SK-N-MC (cell line): Measurements from ENCODE around the gene SULT1C2.

Experiments
- DNase-seq: peaks from one replicate; pipeline ENCODE4 v3.0.0-alpha.2; 2011; ENCODE audit warnings: low read depth, low spot score
- H3K27ac ChIP-seq: fragments of 200-600 bp; sonication (generic); 2 replicates; pipeline ENCODE4 v1.5.1; 2016; ENCODE audit warnings: mixed run types
- H3K36me3 ChIP-seq: fragments of 200-600 bp; sonication (generic); 2 replicates; pipeline ENCODE4 v1.6.1; 2017; ENCODE audit warnings: antibody characterized with exemption, low read length, mixed read lengths; ENCODE audit not compliant: insufficient read depth
- H3K4me3 ChIP-seq: fragments of 200-600 bp; sonication (generic); 2 replicates; pipeline ENCODE4 v1.5.1; 2016
- H3K9ac ChIP-seq: fragments of 200-600 bp; sonication (generic); 2 replicates; pipeline ENCODE4 v1.8.0; 2017; ENCODE audit warnings: mixed run types, mixed read lengths; ENCODE audit not compliant: insufficient read length
- H3K9me3 ChIP-seq: fragments of 200-600 bp; sonication (generic); 2 replicates; pipeline ENCODE4 v1.6.1; 2017; ENCODE audit warnings: low read depth, mild to moderate bottlenecking, antibody characterized with exemption, low read length, moderate library complexity, mixed read lengths
- EZH2 ChIP-seq: fragments of 200-600 bp; sonication (generic); IDR thresholded peaks from one replicate; pipeline ENCODE4 v1.6.1; 2017; ENCODE audit warnings: antibody characterized with exemption
- FOXP2 ChIP-seq: optimal IDR thresholded peaks from 2 replicates; pipeline ENCODE3; 2011; ENCODE audit warnings: mild to moderate bottlenecking, moderate library complexity; ENCODE audit not compliant: insufficient read depth; ENCODE audit errors: extremely low read length, control extremely low read depth
- POLR2AphosphoS5 ChIP-seq: IDR thresholded peaks from 2 replicates; pipeline ENCODE4 v1.6.1; 2012; ENCODE audit warnings: mild to moderate bottlenecking, low read depth, low read length, borderline replicate concordance

SULT1C2 gene

GRCh38 chr2:108262036-108262435 lies 26.7 kb upstream of the SULT1C2 start:
- DNase-seq = no peak
- Histone ChIP-seq H3K9me3 (no peaks in the 10 kb centered on the region), H3K27ac (no peak overlapping the region), H3K36me3 (no peaks in the 10 kb centered on the region), H3K9ac (no peak overlapping the region), H3K4me3 (no peak overlapping the region)
- TF ChIP-seq FOXP2 (no peak), POLR2AphosphoS5 (no peak), EZH2 (no peak)

GRCh38 chr2:108263401-108263800 lies 25.3 kb upstream of the SULT1C2 start:
- Histone ChIP-seq H3K9ac (no peak overlapping the region), H3K36me3 (no peaks in the 10 kb centered on the region), H3K4me3 (no peak overlapping the region), H3K9me3 (no peaks in the 10 kb centered on the region), H3K27ac (no peak overlapping the region)
- no peak for DNase-seq
- TF ChIP-seq POLR2AphosphoS5 = no peak
- TF ChIP-seq FOXP2 = no peak
- TF ChIP-seq EZH2 = no peak

DNA sequence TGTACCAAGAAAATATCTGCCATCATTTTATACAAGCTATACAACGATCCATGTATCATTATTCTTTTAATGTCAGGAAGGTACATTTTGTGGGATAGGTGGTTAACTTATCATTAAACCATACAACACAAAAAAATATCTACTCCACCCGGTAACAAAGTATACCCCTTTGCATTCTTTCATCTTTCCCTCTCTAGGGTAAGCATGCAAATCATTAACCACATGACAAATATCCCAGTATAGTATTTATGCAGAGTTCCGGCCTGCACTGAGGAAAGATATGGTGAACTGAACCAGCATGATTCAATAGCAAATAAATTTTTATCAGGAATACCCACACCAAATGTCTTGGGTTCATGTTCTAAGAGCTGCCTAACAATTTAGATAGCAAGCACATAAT lies 22.5 kb upstream of the SULT1C2 start:
- Histone ChIP-seq H3K4me3 (no peak overlapping the region), H3K27ac (no peak overlapping the region), H3K36me3 (no peaks in the 10 kb centered on the region), H3K9ac (no peak overlapping the region), H3K9me3 (no peaks in the 10 kb centered on the region)
- TF ChIP-seq FOXP2 = no peak
- TF ChIP-seq POLR2AphosphoS5 = no peak
- no peak for TF ChIP-seq EZH2
- no peak for DNase-seq

DNA sequence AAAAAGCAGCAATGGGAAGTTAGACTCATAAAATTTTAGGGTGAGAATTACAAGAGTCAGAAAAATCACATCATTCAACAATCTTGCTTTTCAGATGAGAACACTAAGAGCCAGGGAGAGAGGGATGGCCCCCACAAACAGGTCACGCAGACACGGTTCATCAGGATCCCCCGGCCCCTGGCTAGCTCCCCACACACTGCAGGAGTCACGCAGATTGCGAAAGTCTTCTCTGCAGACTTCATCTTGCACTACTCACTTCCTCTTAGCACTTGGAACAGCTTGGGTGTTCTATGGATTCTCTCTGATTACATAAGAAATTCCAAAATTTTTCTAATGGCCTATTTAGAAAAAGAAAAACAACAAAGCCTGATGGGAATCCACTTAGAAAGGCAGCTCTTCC lies 21.6 kb upstream of the SULT1C2 start:
- no peak overlapping the region for H3K9ac ChIP-seq
- H3K4me3 ChIP-seq = no peak overlapping the region
- no peaks in the 10 kb centered on the region for H3K36me3 ChIP-seq
- no peak for TF ChIP-seq FOXP2
- TF ChIP-seq EZH2 = no peak
- TF ChIP-seq POLR2AphosphoS5 = no peak
- no peaks in the 10 kb centered on the region for H3K9me3 ChIP-seq
- H3K27ac ChIP-seq = no peak overlapping the region
- no peak for DNase-seq

- Histone ChIP-seq H3K36me3 (no peaks in the 10 kb centered on the region), H3K4me3 (no peak overlapping the region), H3K27ac (no peak overlapping the region), H3K9ac (no peak overlapping the region), H3K9me3 (no peaks in the 10 kb centered on the region)
- DNase-seq = no peak
- TF ChIP-seq FOXP2 (no peak), EZH2 (no peak), POLR2AphosphoS5 (no peak)
These were observed 20.7 kb upstream of the SULT1C2 start for GRCh38 chr2:108268001-108268400.

DNA sequence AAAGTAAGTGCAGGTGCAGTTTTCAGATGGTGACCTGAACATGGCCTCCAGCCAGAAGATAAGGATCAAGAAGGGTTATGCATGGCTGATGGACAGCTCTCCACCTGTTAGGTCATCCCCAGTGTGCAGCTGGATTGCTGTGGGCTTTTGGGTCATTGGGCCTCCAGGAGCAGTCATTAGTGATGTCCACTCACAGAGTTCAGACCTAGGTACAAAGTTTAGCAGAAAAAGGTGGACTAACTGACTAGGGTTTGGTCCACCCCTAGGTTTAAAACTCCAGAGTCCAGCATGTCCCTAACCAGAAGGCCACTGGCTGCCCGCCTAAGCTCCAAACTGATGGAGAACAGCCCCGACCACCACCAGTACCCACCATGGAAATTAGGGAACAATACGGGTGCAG lies 18.3 kb upstream of the SULT1C2 start:
- no peak for TF ChIP-seq EZH2
- no peak for TF ChIP-seq POLR2AphosphoS5
- no peak for TF ChIP-seq FOXP2
- H3K9me3 ChIP-seq = no peaks in the 10 kb centered on the region

DNA sequence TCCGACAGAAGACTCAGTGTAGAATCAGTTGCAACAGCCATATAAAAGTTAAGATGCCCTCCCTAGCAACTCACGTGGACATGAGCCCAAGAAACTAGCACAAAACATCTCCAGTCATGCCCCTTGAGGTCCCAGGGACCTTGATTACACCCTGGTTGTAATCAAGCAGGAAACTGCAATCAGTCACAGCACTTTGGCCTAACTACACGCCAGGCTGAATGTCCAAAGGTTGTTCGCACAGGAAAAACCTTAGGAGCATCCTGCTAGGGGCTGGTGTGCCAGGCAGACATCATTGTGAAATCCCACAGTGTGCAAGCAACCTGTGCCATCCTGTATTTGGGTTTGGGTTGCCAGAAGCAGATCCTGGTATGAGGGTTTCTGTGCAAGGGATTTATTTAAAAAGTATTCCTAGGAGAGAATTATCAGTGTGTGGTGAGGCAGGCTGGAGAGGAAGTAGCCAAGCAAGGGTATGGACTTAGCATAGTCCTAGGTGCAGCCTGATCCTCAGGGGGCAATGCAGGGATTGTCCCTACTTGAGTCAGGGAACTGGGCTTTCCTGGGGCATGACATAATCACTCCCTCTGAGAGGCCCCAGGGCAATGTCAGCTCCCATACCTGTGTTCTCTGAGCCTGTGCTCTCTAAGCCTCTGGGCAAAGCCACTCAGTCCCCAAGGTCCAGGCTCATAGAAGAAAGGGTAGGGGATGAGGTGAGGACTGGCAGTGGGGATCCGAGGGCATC lies 17.8 kb upstream of the SULT1C2 start:
- Histone ChIP-seq H3K9me3 (no peaks in the 10 kb centered on the region), H3K4me3 (no peak overlapping the region), H3K27ac (no peak overlapping the region), H3K9ac (no peak overlapping the region), H3K36me3 (no peaks in the 10 kb centered on the region)
- no peak for DNase-seq
- no peak for TF ChIP-seq FOXP2
- no peak for TF ChIP-seq EZH2
- no peak for TF ChIP-seq POLR2AphosphoS5

More for the DNA sequence above, 18.3 kb upstream of the SULT1C2 start:
- Histone ChIP-seq H3K27ac (no peak overlapping the region), H3K36me3 (no peaks in the 10 kb centered on the region), H3K4me3 (no peak overlapping the region), H3K9ac (no peak overlapping the region)
- no peak for DNase-seq

GRCh38 chr2:108271691-108272253 lies 16.9 kb upstream of the SULT1C2 start:
- DNase-seq = no peak
- H3K9me3 ChIP-seq = no peaks in the 10 kb centered on the region
- no peaks in the 10 kb centered on the region for H3K36me3 ChIP-seq
- H3K4me3 ChIP-seq = no peak overlapping the region; the same call in 1 of the 2 replicates
- H3K9ac ChIP-seq = no peak overlapping the region
- H3K27ac ChIP-seq = no peak overlapping the region
- no peak for TF ChIP-seq EZH2
- no peak for TF ChIP-seq POLR2AphosphoS5
- TF ChIP-seq FOXP2 = no peak
